CD4-positive, alpha-beta T cell (primary cell): ENCODE data around the gene NTM. TPM values are rescaled to one million over a fixed set of nuclear protein-coding genes. Genes with fewer than 3 reads are reported as not detected.

Source experiments
- ATAC-seq: fragments of 200-7000 bp; cut with Tn5 transposase; one replicate; pipeline ENCODE4 v1.10.0; 2022; ENCODE audit warnings: mild to moderate bottlenecking; ENCODE audit not compliant: poor library complexity
- CTCF ChIA-PET: fragments of 350-600 bp; sonication (Branson Sonifier 250); formaldehyde crosslinking; loops from one replicate; lab custom pipeline; 2021; ENCODE audit warnings: antibody characterized with exemption, inconsistent platforms; lab: Charles Lee
- POLR2A ChIA-PET: fragments of 350-600 bp; sonication (Branson Sonifier 250); formaldehyde crosslinking; loops from one replicate; lab custom pipeline; 2021; ENCODE audit warnings: antibody characterized with exemption, inconsistent platforms; lab: Charles Lee
- DNase-seq, 14 experiments: peaks; one replicate each; pipeline ENCODE4 v3.0.0-alpha.2; 2013 to 2020; ENCODE audit warnings: mixed read lengths in 2 of 14
- H3K27ac ChIP-seq, 2 donors: one replicate each; pipeline versions ENCODE4 v1.5.1 to v1.7.0; 2013; ENCODE audit warnings: low read length in 2 of 2, low read depth in 1 of 2, mild to moderate bottlenecking in 1 of 2
- H3K27me3 ChIP-seq, 2 experiments: 1 replicate in 1 of 2; 2 replicates in 1 of 2; pipeline versions ENCODE4 v1.6.1 to v1.7.0; 2013; ENCODE audit warnings: low read length in 2 of 2, control low read depth in 1 of 2, mild to moderate bottlenecking in 1 of 2, moderate library complexity in 1 of 2; ENCODE audit not compliant: insufficient read depth in 2 of 2, control insufficient read depth in 1 of 2
- H3K36me3 ChIP-seq: one replicate; pipeline ENCODE4 v1.6.1; 2013; ENCODE audit warnings: low read length, control low read depth; ENCODE audit not compliant: insufficient read depth
- H3K4me1 ChIP-seq: one replicate; pipeline ENCODE4 v1.6.1; 2013; ENCODE audit warnings: low read length, control low read depth; ENCODE audit not compliant: insufficient read depth
- H3K4me3 ChIP-seq: one replicate; pipeline ENCODE4 v1.5.1; 2013; ENCODE audit warnings: mild to moderate bottlenecking, low read length, moderate library complexity
- H3K9me3 ChIP-seq, 2 experiments: 1 replicate in 1 of 2; 2 replicates in 1 of 2; pipeline versions ENCODE4 v1.6.1 to v1.7.0; 2013; ENCODE audit warnings: low read length in 2 of 2, mild to moderate bottlenecking in 2 of 2, control low read depth in 1 of 2, moderate library complexity in 1 of 2; ENCODE audit not compliant: control insufficient read depth in 1 of 2, insufficient read depth in 1 of 2
- H3K27ac Mint-ChIP-seq: one replicate; pipeline ENCODE4 v1.8.0; 2020; ENCODE audit warnings: mixed read lengths
- H3K27me3 Mint-ChIP-seq: one replicate; pipeline ENCODE4 v1.8.0; 2021; ENCODE audit warnings: mixed read lengths
- H3K36me3 Mint-ChIP-seq: one replicate; pipeline ENCODE4 v1.8.0; 2021; ENCODE audit warnings: low read depth, mixed read lengths
- H3K4me1 Mint-ChIP-seq: one replicate; pipeline ENCODE4 v1.8.0; 2021; ENCODE audit warnings: low read depth, mixed read lengths
- H3K4me3 Mint-ChIP-seq: one replicate; pipeline ENCODE4 v1.8.0; 2020; ENCODE audit warnings: mild to moderate bottlenecking, mixed read lengths
- H3K9me3 Mint-ChIP-seq: one replicate; pipeline ENCODE4 v1.8.0; 2020; ENCODE audit warnings: mixed read lengths
- intact Hi-C, 2 experiments: fragments of 100-400 bp; cut with DNase I in 1 of 2; cut with micrococcal nuclease in 1 of 2; formaldehyde crosslinking; loops; one replicate each; pipeline versions ENCODE4 v1.15.1 to v1.9.0; 2023 to 2025; cut with DNase I, micrococcal nuclease
- total RNA-seq, 174 experiments: library from RNA in 2 of 174; stranded (reverse) in 2 of 174; gene quantifications; one replicate each; pipeline ENCODE4 v1.2.3 and lab custom pipeline; 2021 to 2026
- TF ChIP-seq, protein P1 (sequence below): fragments of 200-600 bp; IDR thresholded peaks from one replicate; pipeline ENCODE4 v1.8.0; 2022; ENCODE audit warnings: antibody characterized with exemption, mild to moderate bottlenecking

The NTM gene
- total RNA-seq, 2 experiments from 2014 or later = not detected

DNA sequence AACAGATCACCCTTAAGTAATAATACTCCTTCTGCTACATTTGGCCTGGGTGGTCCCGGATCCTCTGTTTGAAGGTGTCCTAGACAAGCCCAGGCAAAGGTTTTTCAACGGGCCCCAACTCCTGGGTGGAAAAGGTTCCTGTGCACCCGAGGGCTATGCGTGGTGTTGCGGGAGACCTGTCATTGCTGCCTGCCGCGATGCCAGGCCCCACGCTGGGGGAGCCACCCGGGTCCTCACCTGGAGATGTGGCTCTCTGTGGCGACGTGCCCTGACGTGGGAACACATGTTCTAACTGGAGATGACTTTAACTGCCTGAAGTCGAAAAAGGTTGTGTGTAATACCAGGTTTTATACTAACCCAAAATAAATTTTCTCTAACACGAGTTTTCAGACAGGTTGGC, 467.1 kb downstream of the NTM start:
- intact Hi-C loops = no loop called here
- H3K4me3 ChIP-seq = no peak overlapping the region
- H3K27me3 ChIP-seq = no peaks in the 10 kb centered on the region
- H3K27ac Mint-ChIP-seq = no peak overlapping the region
- peaks cover 0 to 5% of the 10 kb centered on the region in 2 experiments for H3K9me3 ChIP-seq
- H3K36me3 ChIP-seq = no peaks in the 10 kb centered on the region
- CTCF ChIA-PET = no interaction called here
- TF ChIP-seq, protein P1, sequence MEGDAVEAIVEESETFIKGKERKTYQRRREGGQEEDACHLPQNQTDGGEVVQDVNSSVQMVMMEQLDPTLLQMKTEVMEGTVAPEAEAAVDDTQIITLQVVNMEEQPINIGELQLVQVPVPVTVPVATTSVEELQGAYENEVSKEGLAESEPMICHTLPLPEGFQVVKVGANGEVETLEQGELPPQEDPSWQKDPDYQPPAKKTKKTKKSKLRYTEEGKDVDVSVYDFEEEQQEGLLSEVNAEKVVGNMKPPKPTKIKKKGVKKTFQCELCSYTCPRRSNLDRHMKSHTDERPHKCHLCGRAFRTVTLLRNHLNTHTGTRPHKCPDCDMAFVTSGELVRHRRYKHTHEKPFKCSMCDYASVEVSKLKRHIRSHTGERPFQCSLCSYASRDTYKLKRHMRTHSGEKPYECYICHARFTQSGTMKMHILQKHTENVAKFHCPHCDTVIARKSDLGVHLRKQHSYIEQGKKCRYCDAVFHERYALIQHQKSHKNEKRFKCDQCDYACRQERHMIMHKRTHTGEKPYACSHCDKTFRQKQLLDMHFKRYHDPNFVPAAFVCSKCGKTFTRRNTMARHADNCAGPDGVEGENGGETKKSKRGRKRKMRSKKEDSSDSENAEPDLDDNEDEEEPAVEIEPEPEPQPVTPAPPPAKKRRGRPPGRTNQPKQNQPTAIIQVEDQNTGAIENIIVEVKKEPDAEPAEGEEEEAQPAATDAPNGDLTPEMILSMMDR = no peak
- H3K27ac ChIP-seq = no peak overlapping the region
- DNase-seq = no peak
- peaks cover 6% of the 10 kb centered on the region for H3K9me3 Mint-ChIP-seq
- no peaks in the 10 kb centered on the region for H3K27me3 Mint-ChIP-seq
- H3K4me1 ChIP-seq = no peaks in the 10 kb centered on the region
- no peak for ATAC-seq
- POLR2A ChIA-PET = no interaction called here
- H3K36me3 Mint-ChIP-seq = no peaks in the 10 kb centered on the region
- no peaks in the 10 kb centered on the region for H3K4me1 Mint-ChIP-seq
- H3K4me3 Mint-ChIP-seq = no peak overlapping the region

DNA sequence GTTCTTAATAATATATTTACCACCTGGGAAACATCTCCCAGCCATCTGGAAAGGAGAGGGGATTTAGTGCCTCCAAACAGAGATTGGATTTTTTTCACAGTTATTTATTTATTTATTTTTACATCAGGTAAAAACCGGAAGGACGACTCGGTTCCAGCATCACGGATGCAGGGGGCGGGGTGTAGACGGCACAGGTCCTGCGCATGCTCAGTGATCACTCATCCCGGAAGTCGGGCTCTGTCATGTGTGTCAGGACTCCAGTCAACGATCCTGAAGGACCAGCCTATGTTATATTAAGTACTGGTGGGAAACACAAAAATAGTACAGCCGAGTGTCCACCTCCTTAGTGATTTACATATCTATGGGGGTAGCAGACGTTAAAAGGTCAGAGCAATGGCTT, 467.6 kb downstream of the NTM start:
- Mint-ChIP-seq H3K4me3 (no peak overlapping the region), H3K9me3 (peaks cover 6% of the 10 kb centered on the region), H3K4me1 (no peaks in the 10 kb centered on the region), H3K27me3 (no peaks in the 10 kb centered on the region), H3K27ac (no peak overlapping the region), H3K36me3 (no peaks in the 10 kb centered on the region)
- no peaks in the 10 kb centered on the region for H3K36me3 ChIP-seq
- no peak overlapping the region for H3K27ac ChIP-seq
- intact Hi-C loops = no loop called here
- H3K4me1 ChIP-seq = no peaks in the 10 kb centered on the region
- DNase-seq (no peak), ATAC-seq (no peak)
- ChIA-PET CTCF (no interaction called here), POLR2A (no interaction called here)
- TF ChIP-seq, protein P1 = no peak
- H3K4me3 ChIP-seq = no peak overlapping the region
- H3K27me3 ChIP-seq = no peaks in the 10 kb centered on the region
- H3K9me3 ChIP-seq = peaks cover 0 to 5% of the 10 kb centered on the region in 2 experiments

DNA sequence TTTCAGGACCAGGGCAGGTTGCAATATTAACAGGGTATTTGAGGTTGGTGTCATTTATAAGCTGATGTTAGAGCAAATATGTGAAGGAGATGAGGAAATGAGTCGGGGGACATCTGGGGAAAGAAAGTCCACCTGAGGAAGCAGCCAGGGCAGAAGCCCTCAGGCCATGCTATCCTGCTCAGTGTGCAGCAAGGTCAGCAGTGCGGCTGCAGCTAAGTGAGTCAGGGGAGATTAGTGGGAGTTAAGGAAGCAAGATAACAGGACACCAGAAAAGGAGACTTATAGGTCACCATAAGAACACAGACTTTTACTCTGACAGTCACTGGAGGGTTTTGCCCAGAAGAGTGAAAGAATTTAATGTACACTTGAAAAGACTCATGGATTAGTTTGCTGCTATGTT, 468.9 kb downstream of the NTM start:
- H3K9me3 ChIP-seq = peaks cover 0 to 5% of the 10 kb centered on the region in 2 experiments
- POLR2A ChIA-PET = no interaction called here
- H3K4me3 ChIP-seq = no peak overlapping the region

More for the DNA sequence above, 468.9 kb downstream of the NTM start:
- intact Hi-C loops = no loop called here
- Histone ChIP-seq H3K36me3 (no peaks in the 10 kb centered on the region), H3K27me3 (no peaks in the 10 kb centered on the region), H3K4me1 (no peaks in the 10 kb centered on the region), H3K27ac (no peak overlapping the region)
- H3K4me3 Mint-ChIP-seq = no peak overlapping the region
- H3K27ac Mint-ChIP-seq = no peak overlapping the region
- no peaks in the 10 kb centered on the region for H3K4me1 Mint-ChIP-seq
- H3K27me3 Mint-ChIP-seq = peaks cover 5% of the 10 kb centered on the region
- no peak for DNase-seq
- CTCF ChIA-PET = no interaction called here
- TF ChIP-seq, protein P1 = no peak
- H3K9me3 Mint-ChIP-seq = peaks cover 6% of the 10 kb centered on the region
- H3K36me3 Mint-ChIP-seq = no peaks in the 10 kb centered on the region
- no peak for ATAC-seq
